ENCODE results near the gene TAF6. TPM values are rescaled to one million over a fixed set of nuclear protein-coding genes. Genes with fewer than 3 reads are reported as not detected.

Gene TAF6
- total RNA-seq, 1 donor from 2014 or later, result 34.9 TPM

DNA sequence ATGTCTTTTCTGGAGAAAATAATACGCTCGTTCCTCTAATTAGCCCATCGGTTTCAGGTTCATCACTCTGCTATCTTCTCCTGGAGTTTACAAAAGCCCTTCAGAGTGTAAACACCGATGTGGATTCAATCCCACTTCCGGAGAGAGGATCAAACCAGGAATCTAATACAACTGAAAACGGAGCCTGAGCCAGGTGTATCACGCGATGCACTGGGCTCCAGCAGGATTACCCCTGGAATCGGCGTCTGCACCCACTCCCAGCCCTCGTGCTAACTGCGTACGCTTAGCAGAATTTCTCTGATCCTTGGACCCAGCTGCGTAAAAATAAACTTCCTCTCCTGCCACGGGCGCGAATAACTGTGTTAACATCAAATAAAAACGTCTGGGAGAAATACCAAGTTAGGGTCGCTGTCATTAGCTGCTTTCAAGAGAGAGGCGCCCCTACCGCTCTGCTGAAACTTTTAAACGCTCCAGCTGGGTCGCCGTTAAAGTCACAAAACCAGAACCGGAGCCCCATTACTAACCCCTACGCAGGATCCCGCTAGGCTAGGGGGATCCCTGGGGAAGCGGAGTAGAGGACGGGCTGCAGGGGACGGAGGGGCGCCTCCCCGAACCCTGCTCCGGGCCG, 38.1 kb downstream of the TAF6 start:
- Histone ChIP-seq H3K27me3 (no peaks in the 10 kb centered on the region), H3K4me1 (peaks cover 15% of the 10 kb centered on the region), H3K36me3 (peaks cover 37% of the 10 kb centered on the region), H3K4me3 (peak overlapping the region; percentile 99), H3K27ac (peak overlapping the region; percentile 94), H3K9me3 (no peaks in the 10 kb centered on the region)
- intact Hi-C loops (cut with DNase I), result no loop called here
- DNase-seq, result no peak
- peak; percentile 40 for ATAC-seq
- TF ChIP-seq, protein P1, sequence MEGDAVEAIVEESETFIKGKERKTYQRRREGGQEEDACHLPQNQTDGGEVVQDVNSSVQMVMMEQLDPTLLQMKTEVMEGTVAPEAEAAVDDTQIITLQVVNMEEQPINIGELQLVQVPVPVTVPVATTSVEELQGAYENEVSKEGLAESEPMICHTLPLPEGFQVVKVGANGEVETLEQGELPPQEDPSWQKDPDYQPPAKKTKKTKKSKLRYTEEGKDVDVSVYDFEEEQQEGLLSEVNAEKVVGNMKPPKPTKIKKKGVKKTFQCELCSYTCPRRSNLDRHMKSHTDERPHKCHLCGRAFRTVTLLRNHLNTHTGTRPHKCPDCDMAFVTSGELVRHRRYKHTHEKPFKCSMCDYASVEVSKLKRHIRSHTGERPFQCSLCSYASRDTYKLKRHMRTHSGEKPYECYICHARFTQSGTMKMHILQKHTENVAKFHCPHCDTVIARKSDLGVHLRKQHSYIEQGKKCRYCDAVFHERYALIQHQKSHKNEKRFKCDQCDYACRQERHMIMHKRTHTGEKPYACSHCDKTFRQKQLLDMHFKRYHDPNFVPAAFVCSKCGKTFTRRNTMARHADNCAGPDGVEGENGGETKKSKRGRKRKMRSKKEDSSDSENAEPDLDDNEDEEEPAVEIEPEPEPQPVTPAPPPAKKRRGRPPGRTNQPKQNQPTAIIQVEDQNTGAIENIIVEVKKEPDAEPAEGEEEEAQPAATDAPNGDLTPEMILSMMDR (IDR thresholded peaks at IDR 0.05), result no peak

DNA sequence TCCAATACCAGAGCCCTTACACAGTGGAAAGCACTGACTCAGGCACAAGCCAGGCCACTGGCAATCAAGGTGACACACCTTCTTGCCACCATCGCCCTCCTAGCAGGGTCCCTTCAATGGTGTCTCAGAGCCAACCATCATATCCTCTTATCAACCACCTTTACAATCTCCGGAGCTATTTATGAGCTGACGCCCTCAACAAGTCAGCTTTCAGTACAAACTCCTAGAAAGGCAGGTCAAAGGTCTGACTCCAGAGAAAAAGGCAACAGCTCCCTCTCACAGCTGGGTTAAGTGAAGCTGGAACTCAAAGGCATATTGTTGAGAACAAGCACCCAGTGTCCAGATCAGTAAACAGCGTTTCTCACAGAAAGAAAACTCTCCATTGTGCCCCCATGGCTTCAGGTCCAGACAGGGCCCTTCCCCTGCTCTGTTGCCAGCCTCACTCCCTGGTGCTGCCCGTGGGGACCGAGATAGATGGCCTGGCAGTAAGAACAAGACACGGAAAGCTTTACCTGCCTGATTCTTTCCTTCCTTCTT, 40.1 kb downstream of the TAF6 start:
- Histone ChIP-seq H3K27ac (no peak overlapping the region), H3K27me3 (no peaks in the 10 kb centered on the region), H3K36me3 (peaks cover 56% of the 10 kb centered on the region), H3K9me3 (no peaks in the 10 kb centered on the region), H3K4me3 (no peak overlapping the region), H3K4me1 (peaks cover 15% of the 10 kb centered on the region)
- intact Hi-C loops (cut with DNase I), result no loop called here
- DNase-seq, result no peak
- TF ChIP-seq, protein P1 (IDR thresholded peaks at IDR 0.05), result no peak
- no peak for ATAC-seq

DNA sequence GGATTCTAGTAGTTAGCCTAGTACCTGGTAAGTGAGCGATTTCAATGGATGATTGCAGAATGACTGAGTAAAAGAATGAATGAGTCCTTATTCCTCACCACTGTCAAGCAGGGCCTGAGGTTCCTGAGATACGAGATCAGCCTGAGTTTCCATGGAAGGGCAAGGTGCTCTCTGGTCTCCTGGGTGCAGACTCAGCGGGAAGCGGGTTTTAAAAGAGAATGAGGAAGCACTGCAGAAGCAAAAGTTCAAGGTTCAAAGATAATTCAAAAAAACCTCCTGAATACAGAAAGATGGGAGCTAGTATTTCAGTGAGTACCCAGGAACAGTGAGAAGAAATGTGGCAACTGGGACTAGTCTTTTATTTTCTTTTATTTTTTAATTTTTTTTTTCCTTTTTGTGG, 42.0 kb downstream of the TAF6 start:
- H3K4me1 ChIP-seq, result peaks cover 8% of the 10 kb centered on the region
- peaks cover 75% of the 10 kb centered on the region for H3K36me3 ChIP-seq
- no peak overlapping the region for H3K4me3 ChIP-seq
- ATAC-seq, result no peak
- no peak for DNase-seq
- H3K27me3 ChIP-seq, result no peaks in the 10 kb centered on the region
- TF ChIP-seq, protein P1 (IDR thresholded peaks at IDR 0.05), result no peak
- H3K9me3 ChIP-seq, result no peaks in the 10 kb centered on the region
- no peak overlapping the region for H3K27ac ChIP-seq
- intact Hi-C loops (cut with DNase I), result no loop called here

DNA sequence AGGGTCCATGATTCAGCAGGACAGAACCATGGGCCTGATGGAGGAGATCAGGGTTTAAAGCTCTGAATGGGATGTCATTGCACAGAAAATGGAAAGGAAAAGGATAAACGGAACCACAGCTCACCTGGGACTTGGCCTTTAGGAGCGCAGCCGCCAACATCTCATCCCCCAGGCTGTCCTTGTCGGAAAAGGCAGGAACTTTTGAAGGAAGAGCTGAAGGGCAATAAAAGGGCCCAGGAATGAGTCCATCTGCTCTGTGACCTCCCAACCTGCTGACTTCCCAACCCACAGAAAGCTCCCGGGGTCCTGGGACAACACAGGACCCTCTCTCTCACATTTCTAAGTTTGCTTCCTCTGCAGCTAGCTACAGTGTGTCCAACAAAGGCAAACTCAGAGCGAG, 43.7 kb downstream of the TAF6 start:
- Histone ChIP-seq H3K27me3 (no peaks in the 10 kb centered on the region), H3K9me3 (peaks cover 16% of the 10 kb centered on the region), H3K27ac (no peak overlapping the region), H3K36me3 (peaks cover 93% of the 10 kb centered on the region), H3K4me3 (no peak overlapping the region), H3K4me1 (peaks cover 4% of the 10 kb centered on the region)
- no peak for DNase-seq
- TF ChIP-seq, protein P1 (IDR thresholded peaks at IDR 0.05), result no peak
- intact Hi-C loops (cut with DNase I), result no loop called here
- no peak for ATAC-seq

DNA sequence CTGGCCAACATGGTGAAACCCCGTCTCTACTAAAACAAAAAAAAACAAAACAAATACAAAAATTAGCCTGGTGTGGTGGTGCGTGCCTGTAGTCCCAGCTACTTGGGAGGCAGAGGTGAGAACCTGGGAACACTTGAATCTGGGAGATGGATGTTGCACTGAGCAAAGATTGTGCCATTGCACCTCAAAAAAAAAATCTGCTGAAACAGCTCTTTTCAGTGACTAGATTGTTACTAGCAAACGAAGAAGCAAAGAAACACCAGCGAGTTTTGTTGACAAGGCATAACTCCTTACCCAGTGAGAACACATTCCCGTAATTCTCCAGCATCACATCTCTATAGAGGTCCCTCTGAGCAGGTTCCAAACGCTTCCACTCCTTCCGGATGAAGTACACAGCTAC, 44.3 kb downstream of the TAF6 start:
- Histone ChIP-seq H3K27ac (no peak overlapping the region), H3K36me3 (peaks cover 96% of the 10 kb centered on the region), H3K4me3 (no peak overlapping the region), H3K9me3 (peaks cover 16% of the 10 kb centered on the region), H3K4me1 (no peaks in the 10 kb centered on the region), H3K27me3 (no peaks in the 10 kb centered on the region)
- TF ChIP-seq, protein P1 (IDR thresholded peaks at IDR 0.05), result no peak
- ATAC-seq (no peak), DNase-seq (no peak)
- intact Hi-C loops (cut with DNase I), result no loop called here
